Caco-2 (cell line): ENCODE results near the gene MAPT. TPM values are rescaled to one million over a fixed set of nuclear protein-coding genes. Genes with fewer than 3 reads are reported as not detected.

Experiments
- BruUV-seq: library from RNA; stranded (reverse); fragments of 400-500 nt; replicated peaks from 2 replicates; lab custom pipeline; 2021; lab: Mats Ljungman, UMichigan
- CTCF ChIA-PET: fragments of 300-600 bp; sonication (Branson Sonifier 250); formaldehyde crosslinking; loops from one replicate; lab custom pipeline; 2022; ENCODE audit warnings: antibody characterized with exemption; lab: Charles Lee
- POLR2A ChIA-PET: fragments of 300-600 bp; sonication (Branson Sonifier 250); formaldehyde crosslinking; loops from one replicate; lab custom pipeline; 2022; ENCODE audit warnings: antibody characterized with exemption; lab: Charles Lee
- DNase-seq, 2 experiments: peaks; one replicate each; pipeline versions ENCODE4 v3.0.0 to v3.0.0-alpha.2; 2020 to 2022
- H3K27me3 ChIP-seq: replicated peaks from 2 replicates; pipeline ENCODE4 v1.6.0; 2011; ENCODE audit warnings: low read length; ENCODE audit not compliant: control insufficient read depth, insufficient read depth
- H3K36me3 ChIP-seq: 2 replicates; pipeline ENCODE4 v1.5.1; 2011; ENCODE audit warnings: low read length; ENCODE audit not compliant: control insufficient read depth, insufficient read depth
- H3K4me1 ChIP-seq: fragments of 250-450 bp; sonication (Bioruptor Pico); 2 replicates; pipeline ENCODE4 v1.5.1; 2020; ENCODE audit warnings: mild to moderate bottlenecking
- H3K4me3 ChIP-seq: 2 replicates; pipeline ENCODE4 v1.5.1; 2011; ENCODE audit warnings: low read depth, mild to moderate bottlenecking, control low read depth, low read length
- H3K9me3 ChIP-seq: fragments of 250-450 bp; sonication (Bioruptor Pico); 2 replicates; pipeline ENCODE4 v1.5.1; 2020; ENCODE audit warnings: mild to moderate bottlenecking, moderate library complexity
- H3K27ac Mint-ChIP-seq: one replicate; pipeline ENCODE4 v1.8.0; 2022; ENCODE audit warnings: mixed read lengths; ENCODE audit not compliant: unreplicated experiment
- H3K27me3 Mint-ChIP-seq: one replicate; pipeline ENCODE4 v1.8.0; 2022; ENCODE audit warnings: mixed read lengths; ENCODE audit not compliant: insufficient read depth, unreplicated experiment
- H3K36me3 Mint-ChIP-seq: one replicate; pipeline ENCODE4 v1.8.0; 2022; ENCODE audit warnings: mild to moderate bottlenecking, mixed read lengths; ENCODE audit not compliant: insufficient read depth, unreplicated experiment
- H3K4me1 Mint-ChIP-seq: one replicate; pipeline ENCODE4 v1.8.0; 2022; ENCODE audit warnings: low read depth, mixed read lengths; ENCODE audit not compliant: unreplicated experiment
- H3K4me3 Mint-ChIP-seq: one replicate; pipeline ENCODE4 v1.8.0; 2022; ENCODE audit warnings: mild to moderate bottlenecking, moderate library complexity, mixed read lengths; ENCODE audit not compliant: unreplicated experiment
- H3K9me3 Mint-ChIP-seq: one replicate; pipeline ENCODE4 v1.8.0; 2022; ENCODE audit warnings: mixed read lengths; ENCODE audit not compliant: unreplicated experiment
- intact Hi-C: fragments of 100-400 bp; cut with micrococcal nuclease; formaldehyde crosslinking; loops from one replicate; pipeline ENCODE4 v1.10.0; 2022; ENCODE audit not compliant: unreplicated experiment
- total RNA-seq: library from RNA; stranded (reverse); gene quantifications from 2 replicates; pipeline ENCODE4 v1.2.3, GENCODE V29; 2022
- TF ChIP-seq, protein P1 (sequence below), 2 experiments: fragments of 200-600 bp in 1 of 2; IDR thresholded peaks; 1 replicate in 1 of 2; 2 replicates in 1 of 2; pipeline versions ENCODE4 v1.5.1 to v1.8.0; 2011 to 2022; ENCODE audit warnings: antibody characterized with exemption in 1 of 2, control low read depth in 1 of 2, inconsistent platforms in 1 of 2, low read depth in 1 of 2, low read length in 1 of 2, mild to moderate bottlenecking in 1 of 2, moderate library complexity in 1 of 2; ENCODE audit not compliant: insufficient read depth in 1 of 2, severe bottlenecking in 1 of 2, unreplicated experiment in 1 of 2

The MAPT gene
- total RNA-seq, 1 experiment from 2014 or later: 0.95 TPM

GRCh38 chr17:45902892-45903346, 8.6 kb downstream of the MAPT start:
- H3K27me3 Mint-ChIP-seq: peaks cover 19% of the 10 kb centered on the region
- no TSS peak for BruUV-seq
- H3K4me1 Mint-ChIP-seq: no peaks in the 10 kb centered on the region
- ChIA-PET POLR2A (no interaction called here), CTCF (interaction anchor here (1.4 kb wide), 1 partner anchor 263 kb away, joined by 3 read pairs; no protein-coding TSS in a partner anchor)
- intact Hi-C loops: no loop called here
- no peak for DNase-seq
- H3K36me3 ChIP-seq: no peaks in the 10 kb centered on the region
- no peaks in the 10 kb centered on the region for H3K9me3 Mint-ChIP-seq
- no peak overlapping the region for H3K4me3 ChIP-seq
- H3K4me3 Mint-ChIP-seq: no peak overlapping the region
- no peaks in the 10 kb centered on the region for H3K36me3 Mint-ChIP-seq
- TF ChIP-seq, protein P1, sequence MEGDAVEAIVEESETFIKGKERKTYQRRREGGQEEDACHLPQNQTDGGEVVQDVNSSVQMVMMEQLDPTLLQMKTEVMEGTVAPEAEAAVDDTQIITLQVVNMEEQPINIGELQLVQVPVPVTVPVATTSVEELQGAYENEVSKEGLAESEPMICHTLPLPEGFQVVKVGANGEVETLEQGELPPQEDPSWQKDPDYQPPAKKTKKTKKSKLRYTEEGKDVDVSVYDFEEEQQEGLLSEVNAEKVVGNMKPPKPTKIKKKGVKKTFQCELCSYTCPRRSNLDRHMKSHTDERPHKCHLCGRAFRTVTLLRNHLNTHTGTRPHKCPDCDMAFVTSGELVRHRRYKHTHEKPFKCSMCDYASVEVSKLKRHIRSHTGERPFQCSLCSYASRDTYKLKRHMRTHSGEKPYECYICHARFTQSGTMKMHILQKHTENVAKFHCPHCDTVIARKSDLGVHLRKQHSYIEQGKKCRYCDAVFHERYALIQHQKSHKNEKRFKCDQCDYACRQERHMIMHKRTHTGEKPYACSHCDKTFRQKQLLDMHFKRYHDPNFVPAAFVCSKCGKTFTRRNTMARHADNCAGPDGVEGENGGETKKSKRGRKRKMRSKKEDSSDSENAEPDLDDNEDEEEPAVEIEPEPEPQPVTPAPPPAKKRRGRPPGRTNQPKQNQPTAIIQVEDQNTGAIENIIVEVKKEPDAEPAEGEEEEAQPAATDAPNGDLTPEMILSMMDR (IDR thresholded peaks at IDR 0.05; ENCODE audit: insufficient read depth in 1 of 2, low read depth in 1 of 2, low read length in 1 of 2, severe bottlenecking in 1 of 2, unreplicated experiment in 1 of 2): no peak
- 0 out of 2 replicates have a peak, but pooled peaks cover 7% of the 10 kb centered on the region for H3K4me1 ChIP-seq
- no peaks in the 10 kb centered on the region for H3K9me3 ChIP-seq
- H3K27ac Mint-ChIP-seq: no peak overlapping the region
- no peaks in the 10 kb centered on the region; the same call in 1 of the 2 replicates for H3K27me3 ChIP-seq

DNA sequence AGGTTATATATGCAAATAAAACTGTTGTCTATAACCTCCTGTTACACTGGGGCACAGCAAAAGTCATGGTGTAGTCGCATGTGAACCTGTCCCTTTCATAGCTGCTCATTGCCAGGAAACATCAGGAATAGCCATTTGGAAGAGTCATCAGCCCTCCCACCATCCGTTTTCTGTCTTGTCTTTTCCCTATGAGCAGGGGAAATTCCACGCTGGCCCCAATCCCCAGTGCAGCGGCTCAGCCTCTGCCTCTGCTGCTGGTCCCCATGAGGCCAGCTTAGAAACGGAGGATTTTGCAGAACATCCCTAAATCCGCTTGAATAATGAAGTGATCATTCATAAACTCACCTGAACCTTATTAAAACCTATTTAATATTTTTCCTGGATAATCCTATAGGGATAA, 10.5 kb downstream of the MAPT start:
- CTCF ChIA-PET: interaction anchor here (0.6 to 1.5 kb wide), 2 partner anchors 10 to 288 kb away, joined by 3 to 5 read pairs; partner anchors contain the start of genes KANSL1 and MAPT
- TF ChIP-seq, protein P1 (IDR thresholded peaks at IDR 0.05; ENCODE audit: insufficient read depth in 1 of 2, low read depth in 1 of 2, low read length in 1 of 2, severe bottlenecking in 1 of 2, unreplicated experiment in 1 of 2): no peak
- BruUV-seq: no TSS peak
- POLR2A ChIA-PET: no interaction called here
- no peak overlapping the region for H3K27ac Mint-ChIP-seq
- no peaks in the 10 kb centered on the region for H3K36me3 ChIP-seq
- H3K27me3 ChIP-seq: no peaks in the 10 kb centered on the region; the same call in 1 of the 2 replicates
- peaks cover 14% of the 10 kb centered on the region for H3K27me3 Mint-ChIP-seq
- H3K4me1 Mint-ChIP-seq: no peaks in the 10 kb centered on the region
- DNase-seq: no peak
- no peaks in the 10 kb centered on the region for H3K9me3 Mint-ChIP-seq
- no peaks in the 10 kb centered on the region for H3K36me3 Mint-ChIP-seq
- no peak overlapping the region for H3K4me3 ChIP-seq
- 0 out of 2 replicates have a peak, but pooled peaks cover 7% of the 10 kb centered on the region for H3K4me1 ChIP-seq
- intact Hi-C loops: no loop called here
- H3K4me3 Mint-ChIP-seq: no peak overlapping the region
- no peaks in the 10 kb centered on the region for H3K9me3 ChIP-seq

GRCh38 chr17:45905814-45906213, 11.5 kb downstream of the MAPT start:
- Mint-ChIP-seq H3K4me1 (no peaks in the 10 kb centered on the region), H3K27me3 (peaks cover 14% of the 10 kb centered on the region), H3K9me3 (no peaks in the 10 kb centered on the region), H3K4me3 (no peak overlapping the region), H3K36me3 (no peaks in the 10 kb centered on the region), H3K27ac (no peak overlapping the region)
- no peaks in the 10 kb centered on the region for H3K9me3 ChIP-seq
- TF ChIP-seq, protein P1 (IDR thresholded peaks at IDR 0.05; ENCODE audit: insufficient read depth in 1 of 2, low read depth in 1 of 2, low read length in 1 of 2, severe bottlenecking in 1 of 2, unreplicated experiment in 1 of 2): no peak
- no peaks in the 10 kb centered on the region for H3K27me3 ChIP-seq
- ChIA-PET CTCF (interaction anchor here (1.5 kb wide), 1 partner anchor 11 kb away, joined by 5 read pairs; the partner anchor contains the start of gene MAPT), POLR2A (no interaction called here)
- no TSS peak for BruUV-seq
- intact Hi-C loops: no loop called here
- no peak overlapping the region for H3K4me3 ChIP-seq
- no peak for DNase-seq
- H3K4me1 ChIP-seq: 0 out of 2 replicates have a peak, but pooled peaks cover 7% of the 10 kb centered on the region
- no peaks in the 10 kb centered on the region for H3K36me3 ChIP-seq
